Measurements from ENCODE around the gene HARS1. TPM values are rescaled to one million over a fixed set of nuclear protein-coding genes. Genes with fewer than 3 reads are reported as not detected.

HARS1 gene
- total RNA-seq, 2 experiments from 2014 or later = 77.3 to 81.5 TPM

DNA sequence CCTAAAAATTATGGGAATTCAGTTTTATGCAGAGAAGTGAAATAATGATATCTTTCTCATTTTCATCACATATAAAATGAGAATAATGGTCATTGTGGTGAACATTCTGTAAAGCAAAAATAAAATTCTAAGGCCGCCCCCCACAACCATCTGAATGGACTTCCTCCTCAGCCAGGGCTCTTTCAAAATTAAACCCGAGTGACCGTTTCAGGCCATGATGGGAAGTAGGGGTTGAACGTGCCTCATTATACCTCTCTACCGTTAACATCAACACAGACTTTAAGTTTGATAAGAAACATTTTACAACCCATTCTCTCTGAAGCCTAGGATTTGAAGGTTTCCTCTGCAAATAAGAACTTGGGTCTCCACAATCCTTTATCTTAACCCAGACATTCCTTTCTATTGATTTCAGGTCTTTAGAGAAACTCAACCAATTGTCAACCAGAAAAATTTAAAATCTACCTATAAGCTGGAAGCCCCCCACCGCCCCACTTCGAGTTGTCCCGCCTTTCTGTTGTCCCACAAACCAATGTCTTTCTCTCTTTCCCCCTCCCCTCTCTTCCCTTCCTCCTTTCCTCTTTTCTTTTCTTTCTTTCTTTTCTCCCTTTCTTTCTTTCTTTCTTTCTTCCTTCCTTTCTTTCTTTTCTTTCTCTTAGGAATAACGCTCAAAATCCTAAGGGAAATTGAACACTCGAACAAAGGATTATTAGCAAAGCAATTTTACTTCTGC is 53.6 kb downstream of the HARS1 start:
- peaks cover 4% of the 10 kb centered on the region for H3K36me3 Mint-ChIP-seq
- POLR2A ChIA-PET = interaction anchor here (0.7 kb wide), 1 partner anchor 393 kb away, joined by 3 read pairs; no protein-coding TSS in a partner anchor
- peaks cover 6% of the 10 kb centered on the region for H3K27me3 Mint-ChIP-seq
- H3K4me1 Mint-ChIP-seq = peaks cover 40% of the 10 kb centered on the region
- ATAC-seq (ENCODE audit: low read depth) = no peak
- no peak overlapping the region for H3K4me3 Mint-ChIP-seq
- no peaks in the 10 kb centered on the region for H3K9me3 Mint-ChIP-seq
- no peak for DNase-seq
- H3K27ac Mint-ChIP-seq = no peak overlapping the region

DNA sequence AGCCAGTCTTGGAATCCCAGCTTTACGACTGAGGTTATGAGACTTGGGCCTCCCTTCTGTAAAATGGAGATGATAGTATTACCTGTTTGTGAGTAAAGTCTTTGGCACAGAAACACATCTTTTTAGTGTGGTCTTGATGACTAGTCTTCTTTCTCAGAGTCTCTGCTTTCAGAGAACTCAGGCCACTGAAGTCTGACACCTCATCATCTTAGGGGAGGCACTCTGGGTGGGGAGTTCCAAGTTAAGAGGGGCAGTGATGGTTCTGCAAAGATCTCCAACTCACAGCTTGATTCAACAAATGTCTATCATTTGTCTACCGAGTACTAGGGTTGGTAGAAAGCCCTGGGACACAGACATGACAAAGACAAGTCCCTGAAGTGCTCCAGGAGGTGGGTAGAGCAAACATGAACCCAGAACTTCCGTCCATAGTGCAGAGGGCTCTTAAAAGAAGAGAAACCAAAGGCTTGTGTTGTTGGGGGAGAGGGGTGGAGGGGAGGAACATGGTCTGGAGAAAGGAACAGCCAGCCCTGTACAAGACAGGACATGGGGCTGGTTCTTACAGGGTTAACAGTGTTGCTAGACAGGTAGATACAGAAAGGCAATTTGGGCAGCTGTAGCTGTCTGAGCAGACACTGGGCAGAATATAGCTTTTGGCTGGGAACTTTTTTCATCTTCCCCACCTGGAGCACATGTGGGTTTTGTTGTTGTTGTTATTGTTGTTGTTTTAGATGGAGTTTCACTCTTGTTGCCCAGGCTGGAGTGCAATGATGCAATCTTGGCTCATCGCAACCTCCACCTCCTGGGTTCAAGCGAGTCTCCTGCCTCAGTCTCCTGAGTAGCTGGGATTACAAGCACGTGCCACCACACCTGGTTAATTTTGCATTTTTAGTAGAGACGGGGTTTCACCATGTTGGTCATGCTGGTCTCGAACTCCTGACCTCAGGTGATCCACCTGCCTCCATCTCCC is 55.6 kb downstream of the HARS1 start:
- POLR2A ChIA-PET = interaction anchor here (0.6 to 2.2 kb wide), 7 partner anchors 12 to 271 kb away, joined by 3 to 8 read pairs (median 4); partner anchors contain the start of genes EIF4EBP3, IK, NDUFA2 and SRA1
- H3K9me3 Mint-ChIP-seq = no peaks in the 10 kb centered on the region
- no peak overlapping the region for H3K27ac Mint-ChIP-seq
- H3K27me3 Mint-ChIP-seq = peaks cover 17% of the 10 kb centered on the region
- H3K4me3 Mint-ChIP-seq = no peak overlapping the region
- peaks cover 35% of the 10 kb centered on the region for H3K4me1 Mint-ChIP-seq
- no peak for ATAC-seq (ENCODE audit: low read depth)
- no peak for DNase-seq
- H3K36me3 Mint-ChIP-seq = no peaks in the 10 kb centered on the region

DNA sequence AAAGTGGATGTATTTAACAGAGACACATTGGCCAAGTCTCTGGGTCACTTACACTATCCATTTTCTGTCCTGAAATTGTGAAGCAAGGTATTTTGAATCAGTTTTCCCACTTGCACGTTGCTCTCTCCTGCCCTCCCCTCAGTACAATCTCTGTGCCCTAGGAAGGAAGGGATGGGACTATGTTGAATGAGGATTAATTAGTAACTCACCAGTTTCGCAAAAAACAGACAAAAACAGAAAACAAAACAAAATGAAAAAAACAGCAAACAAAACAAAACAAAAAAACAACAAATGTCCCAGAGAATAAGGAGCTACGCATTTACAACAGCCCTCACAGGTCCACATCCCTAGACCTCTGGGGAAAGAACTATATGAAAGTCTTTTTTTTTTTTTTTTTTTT is 57.1 kb downstream of the HARS1 start:
- no peaks in the 10 kb centered on the region for H3K9me3 Mint-ChIP-seq
- peak overlapping the region; percentile 17 for H3K4me3 Mint-ChIP-seq
- H3K27me3 Mint-ChIP-seq = peaks cover 17% of the 10 kb centered on the region
- POLR2A ChIA-PET = interaction anchor here (0.7 to 2.2 kb wide), 3 partner anchors 70 to 354 kb away, joined by 3 to 8 read pairs (median 4); partner anchors contain the start of genes APBB3 and SRA1
- peak overlapping the region; percentile 51 for H3K27ac Mint-ChIP-seq
- DNase-seq (no peak), ATAC-seq (ENCODE audit: low read depth) (no peak)
- H3K4me1 Mint-ChIP-seq = peaks cover 31% of the 10 kb centered on the region
- H3K36me3 Mint-ChIP-seq = no peaks in the 10 kb centered on the region

- no peak for DNase-seq
- Mint-ChIP-seq H3K27ac (no peak overlapping the region), H3K4me3 (peak overlapping the region; percentile 83), H3K4me1 (peaks cover 25% of the 10 kb centered on the region), H3K9me3 (no peaks in the 10 kb centered on the region), H3K27me3 (peaks cover 17% of the 10 kb centered on the region), H3K36me3 (no peaks in the 10 kb centered on the region)
- POLR2A ChIA-PET = interaction anchor here (1.2 to 2.2 kb wide), 4 partner anchors 64 to 86 kb away, joined by 4 to 8 read pairs (median 6); partner anchors contain the start of genes APBB3, EIF4EBP3 and SRA1
- no peak for ATAC-seq (ENCODE audit: low read depth)
Measured at GRCh38 chr5:140633501-140633900, 57.7 kb downstream of the HARS1 start.

DNA sequence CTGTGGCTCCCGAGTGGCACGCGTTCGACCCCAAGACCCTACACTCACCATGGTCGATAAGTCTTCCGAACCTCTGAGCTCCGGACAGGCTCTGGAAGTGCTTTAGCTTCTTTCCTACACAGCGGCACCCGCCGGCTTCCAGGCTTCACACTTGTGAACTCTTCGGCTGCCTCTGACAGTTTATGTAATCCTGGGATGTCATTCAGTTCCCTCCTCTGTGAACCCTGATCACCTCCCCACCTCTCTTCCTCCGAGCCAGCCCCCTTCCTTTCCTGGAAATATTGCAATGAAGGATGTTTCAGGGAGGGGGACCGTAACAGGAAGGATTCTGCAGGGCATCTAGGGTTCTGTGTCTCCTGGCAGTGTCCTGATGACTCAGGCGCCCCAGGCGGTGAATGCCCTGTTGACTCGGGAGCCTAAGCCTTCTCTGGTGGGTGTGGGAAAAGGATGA is 58.1 kb downstream of the HARS1 start, which contains the start of gene CD14:
TSS of gene CD14 (minus strand) at position 155 of the 451 bp plus-strand sequence. CDS start at position 51, 104 bp downstream.
- H3K4me3 Mint-ChIP-seq = peak within 1 kb of the TSS; percentile 83
- no peak for DNase-seq
- H3K4me1 Mint-ChIP-seq = peaks cover 23% of the 10 kb centered on the region
- H3K9me3 Mint-ChIP-seq = peaks cover 1% of the 10 kb centered on the region
- POLR2A ChIA-PET = interaction anchor here (1.2 to 2.2 kb wide), 6 partner anchors 15 to 258 kb away, joined by 5 to 8 read pairs (median 5); partner anchors contain the start of genes EIF4EBP3, IK and SRA1
- peak within 1 kb of the TSS; percentile 61 for H3K27ac Mint-ChIP-seq
- H3K36me3 Mint-ChIP-seq = peaks cover 1% of the 10 kb centered on the region
- H3K27me3 Mint-ChIP-seq = peaks cover 21% of the 10 kb centered on the region
- ATAC-seq (ENCODE audit: low read depth) = peak; percentile 17

- H3K27ac Mint-ChIP-seq = peak overlapping the region; percentile 61
- H3K27me3 Mint-ChIP-seq = peaks cover 18% of the 10 kb centered on the region
- H3K4me1 Mint-ChIP-seq = peaks cover 22% of the 10 kb centered on the region
- peak overlapping the region; percentile 83 for H3K4me3 Mint-ChIP-seq
- ATAC-seq (ENCODE audit: low read depth) = peak; percentile 79
- POLR2A ChIA-PET = interaction anchor here (0.7 to 1.8 kb wide), 7 partner anchors 16 to 257 kb away, joined by 3 to 6 read pairs (median 5); partner anchors contain the start of genes EIF4EBP3, IK and SRA1
- H3K36me3 Mint-ChIP-seq = peaks cover 2% of the 10 kb centered on the region
- peak; percentile 65 for DNase-seq
- peaks cover 2% of the 10 kb centered on the region for H3K9me3 Mint-ChIP-seq
Measured at GRCh38 chr5:140632366-140633020, 58.7 kb downstream of the HARS1 start.

GRCh38 chr5:140631831-140632365 is 59.3 kb downstream of the HARS1 start:
- Mint-ChIP-seq H3K4me3 (peak overlapping the region; percentile 83), H3K9me3 (peaks cover 2% of the 10 kb centered on the region), H3K36me3 (peaks cover 2% of the 10 kb centered on the region), H3K27me3 (peaks cover 18% of the 10 kb centered on the region), H3K27ac (no peak overlapping the region), H3K4me1 (peaks cover 22% of the 10 kb centered on the region)
- ATAC-seq (ENCODE audit: low read depth) (peak; percentile 51), DNase-seq (no peak)
- POLR2A ChIA-PET = interaction anchor here (0.7 to 1.8 kb wide), 6 partner anchors 16 to 257 kb away, joined by 3 to 5 read pairs (median 5); partner anchors contain the start of genes IK and SRA1

- no peak for ATAC-seq (ENCODE audit: low read depth)
- H3K9me3 Mint-ChIP-seq = peaks cover 2% of the 10 kb centered on the region
Measured at GRCh38 chr5:140631036-140631417, 60.1 kb downstream of the HARS1 start.

DNA sequence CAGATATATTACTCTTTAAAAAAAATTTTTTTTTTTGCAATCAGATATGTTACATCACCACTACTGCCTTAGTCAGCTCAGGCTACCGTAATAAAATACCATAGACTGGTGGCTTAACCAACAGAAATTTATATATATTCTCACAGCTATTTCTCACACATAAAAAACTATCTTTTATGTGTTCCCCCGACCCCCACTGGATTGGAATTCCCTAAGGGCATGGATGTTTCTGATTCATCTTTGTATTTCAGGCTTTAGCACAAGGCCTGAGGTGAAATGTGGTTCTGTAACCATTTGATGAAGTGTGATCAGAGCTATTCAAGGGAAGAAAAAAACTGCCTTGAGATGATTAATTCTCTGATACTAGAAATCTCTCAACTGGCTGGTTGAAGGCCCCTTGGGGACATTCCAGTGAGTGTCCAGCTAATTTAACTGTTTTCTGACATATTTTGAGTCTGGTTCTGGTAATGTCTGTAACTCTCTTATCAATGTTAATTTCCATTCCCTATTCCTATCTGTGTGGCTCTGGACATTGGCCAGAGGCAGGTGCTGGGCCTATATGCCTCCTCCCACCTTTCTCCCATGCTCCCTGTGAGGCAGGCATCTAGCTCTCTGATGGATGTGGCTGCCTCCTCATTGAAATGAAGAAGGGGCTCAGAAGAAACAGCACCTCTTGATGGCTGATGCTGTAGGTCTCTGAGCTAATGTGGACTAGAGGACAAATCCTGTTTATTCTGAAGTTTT is 60.7 kb downstream of the HARS1 start:
- Mint-ChIP-seq H3K27ac (no peak overlapping the region), H3K4me3 (no peak overlapping the region), H3K36me3 (peaks cover 2% of the 10 kb centered on the region), H3K9me3 (peaks cover 2% of the 10 kb centered on the region), H3K4me1 (peaks cover 22% of the 10 kb centered on the region), H3K27me3 (peaks cover 24% of the 10 kb centered on the region)
- POLR2A ChIA-PET = interaction anchor here (1.0 kb wide), 1 partner anchor 17 kb away, joined by 3 read pairs; the partner anchor contains the start of genes IK and NDUFA2
- no peak for DNase-seq
- no peak for ATAC-seq (ENCODE audit: low read depth)

More at GRCh38 chr5:140631036-140631417, 60.1 kb downstream of the HARS1 start:
- Mint-ChIP-seq H3K27me3 (peaks cover 18% of the 10 kb centered on the region), H3K4me1 (peaks cover 22% of the 10 kb centered on the region), H3K27ac (no peak overlapping the region), H3K36me3 (peaks cover 2% of the 10 kb centered on the region), H3K4me3 (peak overlapping the region; percentile 12)
- POLR2A ChIA-PET = interaction anchor here (0.6 to 1.0 kb wide), 2 partner anchors 17 to 61 kb away, joined by 3 read pairs; partner anchors contain the start of genes IK and NDUFA2
- no peak for DNase-seq

- DNase-seq = no peak
- peaks cover 2% of the 10 kb centered on the region for H3K36me3 Mint-ChIP-seq
- H3K4me3 Mint-ChIP-seq = no peak overlapping the region
- H3K27me3 Mint-ChIP-seq = peaks cover 21% of the 10 kb centered on the region
- peaks cover 16% of the 10 kb centered on the region for H3K4me1 Mint-ChIP-seq
- no peak for ATAC-seq (ENCODE audit: low read depth)
- POLR2A ChIA-PET = no interaction called here
- H3K9me3 Mint-ChIP-seq = peaks cover 2% of the 10 kb centered on the region
- H3K27ac Mint-ChIP-seq = no peak overlapping the region
Measured at GRCh38 chr5:140628711-140629110, 62.5 kb downstream of the HARS1 start.

GRCh38 chr5:140627972-140628371 is 63.2 kb downstream of the HARS1 start:
- no peak overlapping the region for H3K27ac Mint-ChIP-seq
- H3K4me1 Mint-ChIP-seq = peaks cover 10% of the 10 kb centered on the region
- H3K9me3 Mint-ChIP-seq = peaks cover 2% of the 10 kb centered on the region
- POLR2A ChIA-PET = no interaction called here
- H3K4me3 Mint-ChIP-seq = no peak overlapping the region
- no peak for DNase-seq
- H3K36me3 Mint-ChIP-seq = peaks cover 2% of the 10 kb centered on the region
- peaks cover 22% of the 10 kb centered on the region for H3K27me3 Mint-ChIP-seq
- ATAC-seq (ENCODE audit: low read depth) = no peak
